ENCODE data around the gene STK33. TPM values are rescaled to one million over a fixed set of nuclear protein-coding genes. Genes with fewer than 3 reads are reported as not detected.

STK33 gene
- total RNA-seq, 3 donors from 2014 or later: 0.33 to 2.4 (median 1.2) TPM

DNA sequence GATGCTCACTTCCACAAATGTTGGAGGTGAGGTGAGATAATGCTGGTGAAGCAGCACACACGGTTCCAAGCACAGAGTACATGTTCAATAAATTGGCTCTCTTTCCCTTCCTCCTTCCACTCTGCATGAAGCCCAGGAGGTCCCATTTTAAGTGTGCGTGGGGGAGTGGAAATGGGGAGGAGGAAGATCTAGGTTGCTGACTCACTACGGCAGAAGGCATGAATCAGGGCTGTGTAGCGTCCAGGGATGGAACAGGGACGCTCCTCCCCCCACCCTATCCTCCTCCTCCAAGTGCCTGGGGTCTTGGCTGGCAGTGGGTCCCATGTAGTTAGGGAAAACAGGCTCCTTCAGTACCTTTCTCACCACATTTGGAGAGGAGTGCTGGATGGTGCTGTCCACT is 44.3 kb upstream of the STK33 start:
- no peak overlapping the region for H3K4me3 ChIP-seq
- no peak for DNase-seq (ENCODE audit: low spot score in 2 of 2)
- TF ChIP-seq, protein P1, sequence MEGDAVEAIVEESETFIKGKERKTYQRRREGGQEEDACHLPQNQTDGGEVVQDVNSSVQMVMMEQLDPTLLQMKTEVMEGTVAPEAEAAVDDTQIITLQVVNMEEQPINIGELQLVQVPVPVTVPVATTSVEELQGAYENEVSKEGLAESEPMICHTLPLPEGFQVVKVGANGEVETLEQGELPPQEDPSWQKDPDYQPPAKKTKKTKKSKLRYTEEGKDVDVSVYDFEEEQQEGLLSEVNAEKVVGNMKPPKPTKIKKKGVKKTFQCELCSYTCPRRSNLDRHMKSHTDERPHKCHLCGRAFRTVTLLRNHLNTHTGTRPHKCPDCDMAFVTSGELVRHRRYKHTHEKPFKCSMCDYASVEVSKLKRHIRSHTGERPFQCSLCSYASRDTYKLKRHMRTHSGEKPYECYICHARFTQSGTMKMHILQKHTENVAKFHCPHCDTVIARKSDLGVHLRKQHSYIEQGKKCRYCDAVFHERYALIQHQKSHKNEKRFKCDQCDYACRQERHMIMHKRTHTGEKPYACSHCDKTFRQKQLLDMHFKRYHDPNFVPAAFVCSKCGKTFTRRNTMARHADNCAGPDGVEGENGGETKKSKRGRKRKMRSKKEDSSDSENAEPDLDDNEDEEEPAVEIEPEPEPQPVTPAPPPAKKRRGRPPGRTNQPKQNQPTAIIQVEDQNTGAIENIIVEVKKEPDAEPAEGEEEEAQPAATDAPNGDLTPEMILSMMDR (IDR thresholded peaks at IDR 0.05): no peak
- TF ChIP-seq POLR2A (IDR thresholded peaks at IDR 0.05) (no peak), POLR2AphosphoS5 (IDR thresholded peaks at IDR 0.05) (no peak)
- H3K27me3 ChIP-seq: no peaks in the 10 kb centered on the region
- H3K27ac ChIP-seq: no peak overlapping the region
- H3K36me3 ChIP-seq: no peaks in the 10 kb centered on the region
- intact Hi-C loops (cut with DNase I; ENCODE audit: low total_unique reads): no loop called here
- peaks cover 0 to 11% of the 10 kb centered on the region in 2 donors for H3K9me3 ChIP-seq
- no peaks in the 10 kb centered on the region for H3K4me1 ChIP-seq

DNA sequence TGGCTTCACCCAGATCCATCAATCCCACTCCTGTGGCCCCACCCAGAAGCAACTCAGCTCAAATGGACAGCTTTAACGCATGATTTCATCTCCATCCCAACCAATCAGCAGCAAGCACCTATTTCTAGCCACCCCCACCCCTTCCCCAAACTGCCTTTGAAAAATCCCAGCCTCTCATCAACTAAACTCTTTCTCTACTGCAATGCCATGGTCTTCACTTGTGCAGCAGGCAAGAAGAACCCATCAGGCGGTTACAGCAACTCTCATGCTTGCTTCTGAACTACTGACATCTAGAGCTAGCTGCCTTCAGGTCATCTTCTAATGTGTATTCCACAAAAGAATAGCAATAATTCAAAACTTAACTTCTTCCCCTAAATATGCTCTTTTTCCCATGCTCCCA is 42.1 kb upstream of the STK33 start:
- no peak for DNase-seq (ENCODE audit: low spot score in 2 of 2)
- H3K9me3 ChIP-seq: peaks cover 0 to 11% of the 10 kb centered on the region in 2 donors
- no peaks in the 10 kb centered on the region for H3K27me3 ChIP-seq
- intact Hi-C loops (cut with DNase I; ENCODE audit: low total_unique reads): no loop called here
- H3K27ac ChIP-seq: no peak overlapping the region
- H3K36me3 ChIP-seq: no peaks in the 10 kb centered on the region
- TF ChIP-seq POLR2A (IDR thresholded peaks at IDR 0.05) (no peak), POLR2AphosphoS5 (IDR thresholded peaks at IDR 0.05) (no peak)
- TF ChIP-seq, protein P1 (IDR thresholded peaks at IDR 0.05): no peak
- no peaks in the 10 kb centered on the region for H3K4me1 ChIP-seq
- no peak overlapping the region for H3K4me3 ChIP-seq

- DNase-seq (ENCODE audit: low spot score in 2 of 2): no peak
- TF ChIP-seq POLR2A (IDR thresholded peaks at IDR 0.05): no peak
- TF ChIP-seq POLR2AphosphoS5 (IDR thresholded peaks at IDR 0.05): no peak
- TF ChIP-seq, protein P1 (IDR thresholded peaks at IDR 0.05): no peak
- intact Hi-C loops (cut with DNase I; ENCODE audit: low total_unique reads): no loop called here
- no peak overlapping the region for H3K4me3 ChIP-seq
- H3K27me3 ChIP-seq: no peaks in the 10 kb centered on the region
- H3K27ac ChIP-seq: no peak overlapping the region
- H3K9me3 ChIP-seq: peaks cover 0 to 11% of the 10 kb centered on the region in 2 donors
- no peaks in the 10 kb centered on the region for H3K36me3 ChIP-seq
- no peaks in the 10 kb centered on the region for H3K4me1 ChIP-seq
Measured at GRCh38 chr11:8634498-8634897, 40.5 kb upstream of the STK33 start.

DNA sequence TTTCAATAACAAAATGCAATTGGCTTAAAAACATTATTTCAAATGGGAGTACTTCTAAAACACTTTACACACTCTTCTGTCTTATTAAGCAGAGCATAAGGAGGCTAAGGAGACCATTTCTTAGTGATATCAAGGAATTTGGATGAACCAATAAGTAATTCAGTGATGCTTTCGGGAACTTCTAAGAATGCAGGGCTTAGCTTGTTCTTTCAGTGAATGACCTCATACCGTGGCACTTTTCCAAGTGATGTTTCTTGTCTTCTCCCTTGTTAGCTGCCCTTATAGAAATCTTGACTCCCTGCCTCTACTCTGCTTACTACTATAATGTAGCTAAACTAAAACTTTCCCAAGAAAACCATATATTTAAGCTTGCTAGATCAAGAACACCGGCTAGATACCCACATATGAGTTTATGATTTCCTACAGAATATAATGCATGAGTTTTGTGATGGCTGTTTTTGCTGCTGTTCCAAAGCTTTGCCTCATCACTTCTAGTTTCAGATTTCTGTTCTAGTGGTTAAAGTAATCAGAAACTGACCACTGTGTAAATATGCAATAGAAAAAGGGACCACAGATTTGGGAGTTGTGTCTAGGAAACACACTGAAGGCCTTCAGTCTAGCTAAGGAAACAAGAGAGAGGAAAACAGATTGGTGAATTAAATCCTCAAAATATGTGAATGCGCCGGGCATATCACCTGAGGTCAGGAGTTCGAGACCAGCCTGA is 37.5 kb upstream of the STK33 start:
- H3K27me3 ChIP-seq: no peaks in the 10 kb centered on the region
- H3K4me3 ChIP-seq: no peak overlapping the region
- no peaks in the 10 kb centered on the region for H3K4me1 ChIP-seq
- no peak for DNase-seq (ENCODE audit: low spot score in 2 of 2)
- intact Hi-C loops (cut with DNase I; ENCODE audit: low total_unique reads): no loop called here
- TF ChIP-seq, protein P1 (IDR thresholded peaks at IDR 0.05): no peak
- H3K27ac ChIP-seq: no peak overlapping the region
- H3K9me3 ChIP-seq: peaks cover 0 to 7% of the 10 kb centered on the region in 2 donors
- no peaks in the 10 kb centered on the region for H3K36me3 ChIP-seq

DNA sequence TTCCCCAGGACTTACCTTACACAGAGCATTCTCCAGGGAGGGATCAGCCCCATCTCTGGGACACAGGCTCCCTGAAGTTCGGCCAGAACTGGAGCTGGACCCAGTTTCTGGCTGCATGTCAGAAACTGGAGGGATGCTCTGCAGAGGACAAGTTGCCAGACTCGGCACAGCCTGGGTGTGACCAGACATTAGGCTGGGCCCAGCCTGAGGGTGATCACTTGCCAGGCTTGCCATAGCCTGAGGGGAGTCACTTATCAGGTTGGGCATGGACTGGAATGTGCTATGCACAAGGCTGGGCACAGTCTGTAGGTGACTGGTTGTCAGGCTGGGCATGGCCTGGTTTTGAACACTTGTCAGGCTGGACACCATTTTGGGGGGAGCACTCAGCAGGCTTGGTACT is 30.7 kb upstream of the STK33 start:
- H3K4me3 ChIP-seq: no peak overlapping the region
- no peak for DNase-seq (ENCODE audit: low spot score in 2 of 2)
- H3K9me3 ChIP-seq: no peaks in the 10 kb centered on the region
- H3K27me3 ChIP-seq: no peaks in the 10 kb centered on the region
- TF ChIP-seq, protein P1 (IDR thresholded peaks at IDR 0.05): no peak
- TF ChIP-seq POLR2AphosphoS5 (IDR thresholded peaks at IDR 0.05) (no peak), POLR2A (IDR thresholded peaks at IDR 0.05) (no peak)
- no peak overlapping the region for H3K27ac ChIP-seq
- intact Hi-C loops (cut with DNase I; ENCODE audit: low total_unique reads): no loop called here
- H3K36me3 ChIP-seq: no peaks in the 10 kb centered on the region
- no peaks in the 10 kb centered on the region for H3K4me1 ChIP-seq
